Activated CD4-positive, alpha-beta T cell treated with anti-CD3 and anti-CD28 coated beads, Interleukin-2, amount 50 U/mL, for 4 hours (primary cell): ENCODE data around the gene PRPF38B.
"Not testable (repeated sequence)": the region's sequence is repeated elsewhere in the genome, so short reads cannot be mapped to it uniquely, and the experiment has no call there.

Experiments
- DNase-seq, 2 experiments: peaks; one replicate each; pipeline ENCODE4 v3.0.0-alpha.2; 2020

Gene PRPF38B, protein sequence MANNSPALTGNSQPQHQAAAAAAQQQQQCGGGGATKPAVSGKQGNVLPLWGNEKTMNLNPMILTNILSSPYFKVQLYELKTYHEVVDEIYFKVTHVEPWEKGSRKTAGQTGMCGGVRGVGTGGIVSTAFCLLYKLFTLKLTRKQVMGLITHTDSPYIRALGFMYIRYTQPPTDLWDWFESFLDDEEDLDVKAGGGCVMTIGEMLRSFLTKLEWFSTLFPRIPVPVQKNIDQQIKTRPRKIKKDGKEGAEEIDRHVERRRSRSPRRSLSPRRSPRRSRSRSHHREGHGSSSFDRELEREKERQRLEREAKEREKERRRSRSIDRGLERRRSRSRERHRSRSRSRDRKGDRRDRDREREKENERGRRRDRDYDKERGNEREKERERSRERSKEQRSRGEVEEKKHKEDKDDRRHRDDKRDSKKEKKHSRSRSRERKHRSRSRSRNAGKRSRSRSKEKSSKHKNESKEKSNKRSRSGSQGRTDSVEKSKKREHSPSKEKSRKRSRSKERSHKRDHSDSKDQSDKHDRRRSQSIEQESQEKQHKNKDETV

DNA sequence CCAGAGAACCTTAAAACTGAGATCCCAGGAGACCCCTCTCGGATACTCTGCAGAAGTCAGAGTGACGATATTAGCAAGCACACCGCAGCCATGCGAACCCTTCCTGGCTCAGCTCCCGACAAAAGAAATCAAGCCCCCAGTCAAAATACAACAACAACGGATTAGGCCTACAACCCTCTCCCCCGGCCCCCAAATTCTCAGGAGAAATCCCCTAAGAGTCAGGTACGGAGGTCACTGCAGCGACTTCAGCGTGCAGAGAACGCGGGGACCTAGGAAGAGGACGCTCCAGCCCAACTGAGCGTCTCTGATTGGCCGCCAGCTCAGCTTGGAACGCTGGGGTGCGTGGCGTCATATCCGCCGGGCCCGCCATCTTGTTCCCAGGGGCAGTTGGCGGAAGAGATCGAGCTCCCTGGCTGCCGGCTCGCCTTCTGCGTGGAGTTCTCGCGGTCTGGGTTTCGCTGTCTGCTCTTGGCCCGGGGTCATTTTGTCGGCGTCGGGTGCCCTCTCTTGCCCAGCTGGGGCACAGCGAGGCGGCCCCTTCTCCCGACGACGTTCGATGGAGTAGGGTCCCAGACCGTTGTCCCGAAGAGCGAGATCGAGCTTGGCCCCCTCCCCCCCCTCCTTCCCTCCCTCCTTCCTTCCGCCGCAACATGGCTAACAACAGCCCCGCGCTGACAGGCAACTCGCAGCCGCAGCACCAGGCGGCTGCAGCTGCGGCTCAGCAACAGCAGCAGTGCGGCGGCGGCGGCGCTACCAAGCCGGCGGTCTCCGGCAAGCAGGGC, at the start of gene PRPF38B:
TSS of gene PRPF38B (plus strand) at position 369 of the 782 bp plus-strand sequence. CDS start at position 651, 282 bp downstream.
- peak; percentile 91 for DNase-seq

DNA sequence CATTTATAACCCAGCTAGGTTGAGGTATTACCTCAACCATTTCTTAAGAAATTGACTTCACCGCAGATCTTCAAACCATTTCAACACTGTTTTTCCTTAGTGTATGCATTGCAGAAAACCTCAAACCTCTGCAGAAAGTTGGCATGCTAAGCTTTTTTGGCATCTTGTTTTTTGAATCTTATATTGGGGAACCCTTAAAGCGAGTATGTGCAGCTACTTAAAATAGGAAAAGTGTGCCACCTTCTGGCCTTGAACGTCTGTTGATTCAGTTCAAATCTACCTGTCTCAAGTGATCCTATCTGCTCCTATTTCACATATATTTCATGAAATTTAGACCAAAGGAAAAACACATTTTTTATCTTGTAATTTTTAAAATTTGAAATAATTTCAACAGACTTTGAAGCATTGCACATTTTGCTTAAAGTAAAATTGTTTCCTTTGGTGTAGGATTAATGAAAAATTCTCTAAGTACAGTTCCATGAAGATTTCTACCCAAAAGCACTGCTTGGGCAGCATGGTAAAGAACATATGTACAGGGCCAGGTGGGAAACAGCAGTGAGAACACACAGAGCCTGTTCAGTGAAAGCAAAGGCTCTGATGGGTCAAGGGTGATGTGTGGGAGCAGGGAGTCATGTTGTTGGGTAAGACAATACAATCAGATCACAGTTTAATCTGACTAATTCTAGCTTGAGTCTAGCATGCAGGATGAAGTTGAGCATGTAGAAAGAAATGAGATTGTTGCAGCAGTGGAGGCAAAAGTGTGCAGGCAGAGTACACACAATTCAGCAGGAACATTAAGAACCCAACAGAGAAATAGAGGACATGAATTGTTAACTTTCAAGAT, 48.4 kb upstream of the PRPF38B start:
- peak; percentile 35 to 43 for DNase-seq

DNA sequence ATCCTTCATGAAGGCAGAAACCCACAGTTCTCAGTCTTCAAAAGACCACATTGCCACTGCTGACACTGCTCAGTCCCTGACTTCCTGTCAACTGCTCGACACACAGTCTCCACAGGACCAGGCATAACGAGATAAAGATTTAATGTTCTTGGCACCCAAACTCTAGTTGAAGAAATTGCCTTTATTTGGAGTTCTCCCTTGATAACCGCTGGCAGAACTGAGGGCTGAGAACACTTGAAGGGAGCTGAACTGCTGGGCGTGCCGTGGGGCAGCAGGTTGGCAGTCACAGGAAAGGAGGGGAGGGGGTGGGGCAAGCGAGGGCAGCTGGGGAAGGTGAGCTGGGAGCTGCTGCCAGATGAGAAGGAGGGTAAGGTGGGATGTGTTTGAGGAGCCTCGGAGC, 47.1 kb upstream of the PRPF38B start:
- DNase-seq: peak in 1 of 2 experiments; percentile 18

DNA sequence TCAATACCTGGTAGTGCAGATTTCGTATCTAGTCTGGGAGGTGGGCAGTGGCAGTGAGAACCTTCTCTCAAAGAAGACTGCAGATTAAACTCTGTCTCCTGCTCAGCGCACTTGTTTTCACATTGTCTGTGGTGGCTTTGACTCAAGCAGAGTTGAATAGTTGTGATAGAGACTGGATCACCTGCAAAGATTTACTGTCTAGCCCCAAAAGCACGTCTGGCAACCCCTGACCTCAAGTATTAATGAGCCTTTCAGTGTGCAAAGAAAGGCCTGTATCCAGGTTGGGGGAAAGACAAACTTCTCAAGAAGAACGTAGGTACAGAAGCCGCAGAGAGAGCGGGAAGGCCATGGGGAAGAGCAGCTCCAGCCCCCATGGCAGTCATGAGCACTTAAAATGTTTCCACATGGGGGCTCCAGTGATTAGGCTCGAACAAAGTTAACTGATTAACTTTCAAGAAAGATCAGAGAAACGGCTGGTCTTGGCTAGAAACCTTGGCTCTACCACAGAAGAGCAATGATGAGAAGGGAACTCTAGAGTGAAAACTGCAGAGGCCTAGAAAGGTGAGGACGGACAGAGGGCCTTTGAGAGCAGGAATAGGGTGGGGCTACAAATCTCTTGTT, 46.4 kb upstream of the PRPF38B start:
- no peak for DNase-seq

DNA sequence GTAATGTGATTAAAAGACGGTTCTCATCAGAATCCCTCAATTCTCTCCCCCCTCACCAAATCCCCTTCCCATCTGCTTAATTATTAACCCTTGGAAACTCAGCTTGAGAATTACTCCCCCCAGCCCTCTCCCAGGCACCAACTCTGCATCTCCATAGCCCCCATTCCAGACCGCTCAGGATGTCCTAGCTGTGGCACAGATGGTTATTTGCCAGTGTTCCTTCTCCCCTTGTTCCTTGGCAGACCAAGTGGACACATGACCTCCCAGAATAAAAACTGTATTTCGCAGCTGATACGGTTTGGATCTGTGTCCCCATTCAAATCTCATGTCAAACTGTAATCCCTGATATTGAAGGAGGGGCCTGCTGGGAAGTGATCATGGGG, 45.9 kb upstream of the PRPF38B start:
- no peak for DNase-seq

DNA sequence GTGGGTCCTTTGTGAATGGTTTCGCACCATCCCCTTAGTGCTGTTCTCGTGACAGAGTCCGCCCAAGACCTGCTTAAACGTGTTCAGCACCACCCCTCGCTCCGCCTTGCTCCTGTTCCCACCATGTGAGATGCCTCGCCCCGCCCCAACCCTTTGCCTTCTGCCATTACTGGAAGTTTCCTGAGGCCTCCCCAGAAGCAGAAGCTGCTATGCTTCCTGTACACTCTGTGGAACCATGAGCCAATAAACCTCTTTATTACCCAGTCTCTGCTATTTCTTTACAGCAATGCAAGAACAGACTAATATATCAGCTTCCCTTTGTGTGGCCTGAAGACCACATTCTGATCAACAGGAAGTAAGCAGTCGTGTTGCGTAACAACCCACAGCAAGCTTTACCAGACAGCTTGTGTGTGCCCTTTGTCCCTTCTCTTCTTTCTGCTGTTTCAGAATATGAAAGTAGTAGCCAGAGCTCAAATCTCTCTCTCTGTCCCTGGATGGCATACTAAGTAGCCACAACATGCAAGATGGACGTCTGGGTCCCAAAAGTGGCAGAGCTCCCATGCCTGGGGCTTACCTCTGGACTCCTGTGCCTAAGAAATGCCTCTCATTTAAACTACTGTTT, 45.4 kb upstream of the PRPF38B start:
- peak; percentile 70 to 71 for DNase-seq

DNA sequence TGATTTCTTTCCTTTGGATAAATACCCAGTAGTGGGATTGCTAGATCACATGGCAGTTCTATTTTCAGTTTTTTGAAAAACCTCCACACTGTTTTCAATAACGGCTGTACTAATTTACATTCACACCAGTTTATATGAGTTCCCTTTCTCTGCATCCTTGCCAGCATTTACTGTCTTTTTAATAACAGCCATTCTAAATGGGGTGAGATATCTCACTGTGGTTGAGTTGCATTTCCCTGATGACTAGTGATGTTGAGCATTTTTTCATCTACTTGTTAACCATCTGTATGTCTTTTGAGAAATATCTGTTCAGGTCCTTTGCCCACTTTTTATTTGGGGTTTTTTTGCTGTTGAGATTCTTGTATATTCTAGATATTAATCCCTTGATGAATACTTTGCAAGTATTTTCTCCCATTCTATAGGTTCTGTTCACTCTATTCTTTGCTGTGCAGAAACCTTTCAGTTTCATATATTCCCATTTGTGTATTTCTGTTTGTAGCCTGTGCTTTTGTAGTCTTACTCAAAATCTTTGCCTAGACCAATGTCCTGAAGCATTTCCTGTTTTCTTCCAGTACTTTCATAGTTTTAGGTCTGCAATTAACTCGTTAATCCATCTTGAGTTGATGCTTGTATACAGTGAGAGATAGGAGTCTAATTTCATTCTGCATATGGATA, 38.5 kb upstream of the PRPF38B start:
- DNase-seq: no peak

DNA sequence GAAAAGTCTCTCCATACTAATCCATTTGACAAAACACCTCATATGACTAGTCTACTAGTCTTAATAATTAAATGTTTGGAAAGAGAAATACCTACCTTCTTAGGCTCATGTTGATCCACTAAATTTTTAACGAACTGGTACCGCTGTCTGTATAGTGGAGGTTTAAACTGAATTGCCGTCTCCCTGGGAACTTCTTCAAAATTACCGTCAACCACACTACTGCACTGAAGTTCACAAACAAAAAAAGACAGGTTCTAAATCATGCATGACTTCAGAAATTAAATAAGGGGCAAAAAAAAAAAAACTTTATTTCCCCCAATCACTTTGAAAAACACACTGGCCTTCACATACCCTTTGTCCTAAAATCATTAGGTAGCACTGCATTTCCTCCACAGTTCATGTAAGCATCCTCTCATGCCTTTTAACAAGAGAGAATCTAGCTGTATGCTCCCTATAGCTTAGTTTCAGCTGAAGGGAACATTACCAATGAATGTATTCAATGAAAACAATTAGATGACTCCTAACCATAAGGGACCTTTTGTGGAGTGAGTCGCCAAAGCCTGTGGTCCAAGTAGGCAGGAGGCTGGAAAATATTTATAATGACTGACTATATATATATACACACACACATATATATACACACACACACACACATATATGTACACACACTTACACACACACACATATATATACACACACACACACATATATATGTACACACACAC, 34.6 kb upstream of the PRPF38B start:
- no peak for DNase-seq

DNA sequence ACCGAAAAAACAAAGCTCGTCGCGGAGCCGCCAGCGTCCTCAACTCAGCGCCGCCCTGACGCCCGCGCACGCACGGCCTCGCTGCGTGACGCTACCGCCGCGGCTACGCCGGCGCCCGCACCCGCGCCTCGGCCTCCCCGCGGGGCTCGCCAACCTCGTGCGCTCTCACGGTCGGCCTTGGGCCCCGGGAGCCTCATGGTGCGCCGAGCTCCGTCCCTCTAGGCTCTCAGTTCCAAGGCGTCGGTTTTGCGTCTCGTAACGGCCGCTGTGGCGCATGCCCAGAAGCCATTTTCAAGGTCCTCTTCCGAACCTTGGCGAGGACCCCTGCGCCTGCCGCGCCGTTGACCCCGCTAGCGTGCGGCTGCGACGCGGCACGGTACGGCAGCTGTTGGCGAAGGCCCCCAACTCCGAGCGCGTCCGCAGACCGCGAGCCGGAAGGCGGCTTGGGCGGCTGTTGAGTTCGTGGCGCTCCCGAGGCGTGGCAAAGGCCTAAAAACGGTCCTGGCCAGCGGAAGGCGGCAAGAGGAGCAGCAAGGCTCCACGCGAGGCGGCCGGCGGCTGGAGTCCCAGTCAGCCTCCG, 31.0 kb upstream of the PRPF38B start, which contains the start of gene HENMT1:
TSS of gene HENMT1 (minus strand) at position 64 of the 580 bp plus-strand sequence. CDS start 1,209 bp downstream, outside the sequence.
- DNase-seq: peak; percentile 64 to 69

DNA sequence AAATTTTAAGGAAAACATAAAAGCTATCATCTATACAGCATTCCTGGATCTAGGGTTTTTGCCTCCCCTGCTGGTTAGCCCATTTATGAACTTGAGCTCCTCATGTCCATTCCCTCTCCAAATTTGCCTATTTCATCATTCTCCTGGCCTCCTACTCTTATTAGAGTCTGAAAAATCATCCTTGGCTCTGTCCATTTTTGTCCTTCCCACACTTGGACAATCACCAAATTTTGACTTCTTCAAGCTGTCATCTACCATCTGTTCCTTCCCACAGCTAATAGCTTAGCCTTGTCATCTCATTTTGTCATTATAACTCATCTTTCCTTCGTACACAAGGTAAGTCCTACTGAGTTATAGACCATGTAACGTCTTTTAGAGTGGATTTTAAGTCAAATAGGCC, 29.0 kb upstream of the PRPF38B start:
- no peak for DNase-seq

DNA sequence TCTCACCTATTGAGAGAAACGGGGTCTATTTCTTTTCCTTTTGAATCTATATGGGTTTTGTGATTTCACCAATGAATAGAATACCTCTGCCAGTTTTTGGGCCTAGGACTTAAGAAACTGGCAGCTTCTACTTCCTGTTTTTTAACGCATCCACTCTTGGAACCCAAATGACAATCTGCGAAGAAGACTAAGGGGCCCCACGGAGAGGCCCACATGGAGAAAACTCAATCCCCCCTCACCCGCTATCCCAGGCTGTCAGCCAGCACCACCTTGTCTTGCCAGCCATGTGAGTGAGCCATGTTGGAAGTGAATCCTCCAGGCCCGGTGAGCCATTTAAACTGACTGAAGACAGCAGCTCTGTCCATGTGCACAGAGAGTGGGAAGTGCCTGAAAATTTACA, 27.6 kb upstream of the PRPF38B start:
- no peak for DNase-seq

DNA sequence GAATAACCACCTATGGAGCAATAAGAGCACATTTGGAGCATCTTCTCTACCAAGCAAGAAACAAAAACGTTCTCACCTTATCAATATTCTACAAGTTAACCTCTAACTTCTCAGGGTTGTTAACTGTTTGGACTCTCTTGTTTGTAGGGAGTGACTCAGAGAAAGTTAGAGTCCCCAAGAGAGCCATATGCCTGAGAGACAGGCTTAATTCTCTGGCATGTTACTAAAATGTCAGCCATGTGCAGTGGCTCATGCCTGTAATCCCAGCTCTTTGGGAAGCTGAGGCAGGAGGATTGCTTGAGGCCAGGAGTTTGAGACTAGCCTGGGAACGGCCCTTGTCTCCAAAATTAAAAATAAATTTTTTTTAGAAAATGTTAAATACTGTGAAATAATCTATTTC, 27.0 kb upstream of the PRPF38B start:
- no peak for DNase-seq

DNA sequence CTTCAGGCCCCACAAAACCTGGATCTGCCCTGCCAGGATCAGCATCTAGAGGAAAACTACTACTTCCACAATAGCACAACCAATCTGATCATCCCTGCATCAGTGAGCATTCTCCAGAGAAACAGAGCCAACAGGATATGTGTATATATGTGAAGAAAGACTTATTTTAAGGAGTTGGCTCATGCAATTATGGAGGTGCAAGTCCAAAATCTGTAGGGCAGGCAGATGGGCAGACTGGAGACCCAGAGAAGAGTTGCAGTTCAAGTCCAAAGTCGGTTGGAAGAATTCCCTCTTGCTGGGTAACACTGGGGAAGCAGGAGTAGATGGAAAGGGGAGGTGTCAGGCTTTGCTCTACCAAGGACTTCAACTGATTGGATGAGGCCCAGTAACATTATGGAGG, 26.3 kb upstream of the PRPF38B start:
- DNase-seq: no peak

DNA sequence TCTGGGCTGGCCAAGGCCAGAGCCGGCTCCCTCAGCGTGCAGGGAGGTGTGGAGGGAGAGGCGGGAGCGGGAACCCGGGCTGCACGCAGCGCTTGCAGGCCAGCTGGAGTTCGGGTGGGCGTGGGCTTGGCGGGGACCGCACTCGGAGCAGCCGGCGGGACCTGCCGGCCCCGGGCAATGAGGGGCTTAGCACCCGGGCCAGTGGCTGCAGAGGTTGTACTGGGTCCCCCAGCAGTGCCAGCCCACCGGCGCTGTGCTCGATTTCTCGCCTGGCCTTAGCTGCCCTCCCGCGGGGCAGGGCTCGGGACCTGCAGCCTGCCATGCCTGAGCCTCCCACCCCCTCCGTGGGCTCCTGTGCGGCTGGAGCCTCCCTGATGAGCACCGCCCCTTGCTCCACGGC, 24.7 kb upstream of the PRPF38B start:
- DNase-seq: not testable (repeated sequence)

DNA sequence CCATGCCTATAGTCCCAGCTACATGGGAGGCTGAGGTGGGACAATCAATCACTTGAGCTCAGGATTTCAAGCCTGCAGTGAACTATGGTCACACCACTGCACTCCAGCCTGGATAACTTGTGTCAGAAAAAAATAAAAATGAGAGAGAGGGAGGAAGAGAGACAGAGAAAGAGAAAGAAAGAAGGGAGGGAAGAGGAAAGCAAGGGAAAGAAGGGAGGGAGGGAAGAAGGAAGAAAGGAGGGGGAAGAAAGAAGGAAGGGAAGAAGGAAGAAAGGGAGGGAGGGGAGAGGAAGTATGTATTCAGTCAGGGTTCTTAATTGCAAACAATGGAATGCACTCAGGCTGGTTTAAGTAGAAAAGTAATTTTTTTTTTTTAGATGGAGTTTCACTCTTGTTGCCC, 23.3 kb upstream of the PRPF38B start:
- no peak for DNase-seq

DNA sequence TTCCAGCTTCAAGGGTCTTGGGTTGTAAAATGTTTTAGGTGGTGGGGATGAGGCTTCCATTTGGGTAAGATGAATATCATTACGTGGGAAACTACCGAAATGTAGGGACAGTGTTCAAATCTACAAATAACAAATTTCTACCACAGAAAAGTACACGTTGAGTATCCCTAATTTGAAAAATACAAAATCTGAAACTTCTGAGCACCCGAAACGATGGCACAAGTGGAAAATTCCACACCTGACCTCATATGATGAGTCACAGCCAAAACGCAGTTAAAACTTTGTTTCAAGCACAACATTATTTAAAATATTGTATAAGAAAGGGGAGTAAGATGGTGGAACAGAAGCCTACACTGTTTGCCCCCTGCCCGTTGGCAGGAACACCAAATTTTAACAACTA, 22.4 kb upstream of the PRPF38B start:
- DNase-seq: no peak

DNA sequence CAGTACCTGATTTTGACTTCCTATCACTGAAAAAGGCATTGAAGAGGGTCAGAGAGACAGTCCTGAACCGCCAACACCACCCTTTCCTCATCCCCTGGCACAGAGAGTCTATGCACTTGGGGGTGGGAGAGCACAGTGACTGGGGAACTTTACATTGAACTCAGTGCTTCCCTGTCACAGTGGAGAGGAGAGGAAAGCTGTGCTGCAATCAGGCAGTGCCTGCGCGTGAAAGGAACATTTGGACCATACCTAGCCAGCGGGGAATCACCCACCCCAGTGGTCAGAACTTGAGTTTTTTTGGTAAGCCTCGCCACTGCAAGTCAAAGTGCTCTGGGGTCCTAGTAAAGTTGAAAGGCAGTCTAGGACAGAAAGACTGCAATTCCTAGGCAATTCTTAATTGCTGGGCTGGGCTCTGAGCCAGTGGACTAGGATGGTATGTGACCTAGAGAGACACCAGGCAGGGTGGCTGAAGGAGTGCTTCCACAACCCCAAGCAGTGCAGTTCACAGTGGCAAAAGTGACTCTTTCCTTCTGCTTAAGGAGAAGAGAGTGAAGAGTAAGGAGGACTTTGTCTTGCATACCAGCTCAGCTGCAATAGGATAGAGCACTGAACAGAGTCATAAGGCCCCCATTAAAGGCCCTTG, 21.9 kb upstream of the PRPF38B start:
- DNase-seq: no peak

DNA sequence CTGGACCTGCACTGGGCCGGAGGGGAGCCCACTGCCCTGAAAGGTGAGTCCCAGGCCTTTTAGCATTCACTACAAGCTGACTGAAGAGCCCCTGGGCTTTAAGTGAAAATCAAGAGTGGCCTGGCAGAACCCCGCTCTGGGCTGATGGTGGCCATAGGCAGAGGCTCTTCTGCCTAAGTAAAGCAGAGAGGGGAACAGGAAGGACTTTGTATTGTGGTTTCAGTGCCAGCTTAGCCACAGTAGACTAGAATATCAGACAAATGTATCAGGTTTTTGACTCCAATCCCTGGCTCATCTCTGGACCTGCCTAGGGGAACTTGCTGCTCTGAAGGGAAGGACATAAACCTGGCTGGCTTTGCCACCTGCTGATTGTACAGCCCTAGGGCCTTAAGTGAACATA, 21.0 kb upstream of the PRPF38B start:
- DNase-seq: no peak

DNA sequence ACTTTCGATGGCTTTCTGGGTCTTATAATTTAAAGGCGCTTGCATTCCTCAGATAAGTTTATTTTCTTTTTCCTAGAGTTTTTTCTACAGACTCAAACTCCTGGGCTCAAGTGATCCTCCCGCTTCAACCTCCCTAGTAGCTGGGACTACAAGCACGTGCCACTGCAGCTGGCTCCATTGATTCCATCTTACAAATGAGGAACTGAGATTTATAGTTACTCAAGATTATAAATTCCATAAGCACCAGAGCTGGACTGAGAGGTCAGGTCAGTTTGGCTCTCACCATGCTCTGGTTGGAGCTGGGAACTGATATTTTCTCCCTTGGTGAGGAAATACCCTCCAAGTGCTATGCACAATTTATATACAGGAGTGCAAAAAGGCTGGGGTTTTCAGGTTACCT, 13.4 kb upstream of the PRPF38B start:
- DNase-seq: no peak
